ENCODE data around the gene PEDS1. TPM values are rescaled to one million over a fixed set of nuclear protein-coding genes. Genes with fewer than 3 reads are reported as not detected.

Gene PEDS1
- total RNA-seq, 2 experiments from 2014 or later: 27.9 to 31.3 TPM

- Mint-ChIP-seq H3K36me3 (ENCODE audit: low read depth) (peaks cover 43% of the 10 kb centered on the region), H3K4me1 (peaks cover 9% of the 10 kb centered on the region), H3K27ac (peak overlapping the region; percentile 57), H3K9me3 (no peaks in the 10 kb centered on the region), H3K4me3 (no peak overlapping the region), H3K27me3 (no peaks in the 10 kb centered on the region)
- CTCF ChIA-PET: interaction anchor here (0.6 to 4.5 kb wide), 8 partner anchors 9 to 55 kb away, joined by 3 to 33 read pairs (median 4); partner anchors contain the start of gene PEDS1
- POLR2A ChIA-PET: no interaction called here
- no peak for DNase-seq
Measured at GRCh38 chr20:50122763-50123162, 30.8 kb downstream of the PEDS1 start.

- no peak overlapping the region for H3K4me3 Mint-ChIP-seq
- H3K4me1 Mint-ChIP-seq: peaks cover 8% of the 10 kb centered on the region
- CTCF ChIA-PET: interaction anchor here (0.9 to 4.5 kb wide), 11 partner anchors 12 to 394 kb away, joined by 3 to 33 read pairs (median 6); partner anchors contain the start of gene PEDS1
- no peak for DNase-seq
- no peaks in the 10 kb centered on the region for H3K9me3 Mint-ChIP-seq
- H3K27ac Mint-ChIP-seq: no peak overlapping the region
- peaks cover 37% of the 10 kb centered on the region for H3K36me3 Mint-ChIP-seq (ENCODE audit: low read depth)
- POLR2A ChIA-PET: no interaction called here
- no peaks in the 10 kb centered on the region for H3K27me3 Mint-ChIP-seq
Measured at GRCh38 chr20:50121858-50122271, 31.7 kb downstream of the PEDS1 start.

- H3K9me3 Mint-ChIP-seq: no peaks in the 10 kb centered on the region
- ChIA-PET POLR2A (no interaction called here), CTCF (interaction anchor here (0.6 to 4.5 kb wide), 25 partner anchors 9 to 437 kb away, joined by 3 to 33 read pairs (median 4); partner anchors contain the start of gene PEDS1)
- peak; percentile 71 for DNase-seq
- H3K4me1 Mint-ChIP-seq: peaks cover 10% of the 10 kb centered on the region
- peaks cover 33% of the 10 kb centered on the region for H3K36me3 Mint-ChIP-seq (ENCODE audit: low read depth)
- no peak overlapping the region for H3K4me3 Mint-ChIP-seq
- H3K27me3 Mint-ChIP-seq: no peaks in the 10 kb centered on the region
- H3K27ac Mint-ChIP-seq: no peak overlapping the region
Measured at GRCh38 chr20:50120935-50121693, 32.4 kb downstream of the PEDS1 start.

GRCh38 chr20:50118203-50118602 is 35.3 kb downstream of the PEDS1 start:
- POLR2A ChIA-PET: no interaction called here

GRCh38 chr20:50116368-50116999 is 37.0 kb downstream of the PEDS1 start:
- peaks cover 48% of the 10 kb centered on the region for H3K4me1 Mint-ChIP-seq
- ChIA-PET POLR2A (interaction anchor here (0.6 to 1.0 kb wide), 2 partner anchors 51 to 56 kb away, joined by 3 read pairs; no protein-coding TSS in a partner anchor), CTCF (interaction anchor here (1.0 to 2.6 kb wide), 9 partner anchors 19 to 75 kb away, joined by 3 to 13 read pairs (median 6); partner anchors contain the start of genes CEBPB and PEDS1)
- peak overlapping the region; percentile 92 for H3K27ac Mint-ChIP-seq
- H3K27me3 Mint-ChIP-seq: no peaks in the 10 kb centered on the region
- peaks cover 11% of the 10 kb centered on the region for H3K36me3 Mint-ChIP-seq (ENCODE audit: low read depth)
- peak overlapping the region; percentile 81 for H3K4me3 Mint-ChIP-seq
- DNase-seq: no peak
- H3K9me3 Mint-ChIP-seq: no peaks in the 10 kb centered on the region

More at GRCh38 chr20:50118203-50118602, 35.3 kb downstream of the PEDS1 start:
- Mint-ChIP-seq H3K4me3 (no peak overlapping the region), H3K27me3 (no peaks in the 10 kb centered on the region), H3K9me3 (no peaks in the 10 kb centered on the region), H3K4me1 (peaks cover 35% of the 10 kb centered on the region), H3K36me3 (ENCODE audit: low read depth) (peaks cover 10% of the 10 kb centered on the region), H3K27ac (no peak overlapping the region)
- no peak for DNase-seq
- CTCF ChIA-PET: interaction anchor here (0.6 to 4.5 kb wide), 3 partner anchors 29 to 290 kb away, joined by 3 to 33 read pairs (median 3); no protein-coding TSS in a partner anchor

GRCh38 chr20:50115591-50116367 is 37.7 kb downstream of the PEDS1 start:
- ChIA-PET CTCF (interaction anchor here (0.9 to 2.6 kb wide), 10 partner anchors 19 to 137 kb away, joined by 3 to 13 read pairs (median 5); partner anchors contain the start of gene PEDS1), POLR2A (interaction anchor here (0.6 to 1.0 kb wide), 3 partner anchors 50 to 180 kb away, joined by 3 read pairs; no protein-coding TSS in a partner anchor)
- no peaks in the 10 kb centered on the region for H3K9me3 Mint-ChIP-seq
- no peaks in the 10 kb centered on the region for H3K27me3 Mint-ChIP-seq
- peaks cover 12% of the 10 kb centered on the region for H3K36me3 Mint-ChIP-seq (ENCODE audit: low read depth)
- H3K4me3 Mint-ChIP-seq: peak overlapping the region; percentile 81
- DNase-seq: peak; percentile 93
- peaks cover 52% of the 10 kb centered on the region for H3K4me1 Mint-ChIP-seq
- peak overlapping the region; percentile 92 for H3K27ac Mint-ChIP-seq

- H3K27me3 Mint-ChIP-seq: no peaks in the 10 kb centered on the region
- peak overlapping the region; percentile 92 for H3K27ac Mint-ChIP-seq
- H3K4me1 Mint-ChIP-seq: peaks cover 59% of the 10 kb centered on the region
- H3K4me3 Mint-ChIP-seq: peak overlapping the region; percentile 81
- POLR2A ChIA-PET: no interaction called here
- CTCF ChIA-PET: interaction anchor here (0.6 to 2.6 kb wide), 11 partner anchors 8 to 136 kb away, joined by 3 to 13 read pairs (median 5); partner anchors contain the start of gene PEDS1
- peaks cover 17% of the 10 kb centered on the region for H3K36me3 Mint-ChIP-seq (ENCODE audit: low read depth)
- no peak for DNase-seq
- no peaks in the 10 kb centered on the region for H3K9me3 Mint-ChIP-seq
Measured at GRCh38 chr20:50115041-50115512, 38.4 kb downstream of the PEDS1 start.

- H3K9me3 Mint-ChIP-seq: no peaks in the 10 kb centered on the region
Measured at GRCh38 chr20:50113420-50114224, 39.9 kb downstream of the PEDS1 start.

GRCh38 chr20:50112512-50113419 is 40.8 kb downstream of the PEDS1 start, which contains the start of gene UBE2V1:
Gene UBE2V1, minus strand, starts transcription at chr20:50113150. Its CDS starts 22 bp downstream, at chr20:50113128.
- H3K36me3 Mint-ChIP-seq (ENCODE audit: low read depth): peaks cover 33% of the 10 kb centered on the region
- peaks cover 79% of the 10 kb centered on the region for H3K4me1 Mint-ChIP-seq
- DNase-seq: peak; percentile 90
- H3K27me3 Mint-ChIP-seq: no peaks in the 10 kb centered on the region
- POLR2A ChIA-PET: interaction anchor here (0.5 to 1.3 kb wide), 3 partner anchors 18 to 371 kb away, joined by 3 read pairs; partner anchors contain the start of gene PEDS1
- H3K4me3 Mint-ChIP-seq: peak within 1 kb of the TSS; percentile 99
- H3K9me3 Mint-ChIP-seq: no peaks in the 10 kb centered on the region
- peak within 1 kb of the TSS; percentile 90 for H3K27ac Mint-ChIP-seq
- CTCF ChIA-PET: interaction anchor here (0.9 to 3.1 kb wide), 9 partner anchors 8 to 66 kb away, joined by 3 to 11 read pairs (median 3); partner anchors contain the start of gene PEDS1

More at GRCh38 chr20:50113420-50114224, 39.9 kb downstream of the PEDS1 start:
- peaks cover 26% of the 10 kb centered on the region for H3K36me3 Mint-ChIP-seq (ENCODE audit: low read depth)
- CTCF ChIA-PET: interaction anchor here (1.4 to 1.8 kb wide), 3 partner anchors 9 to 40 kb away, joined by 3 to 7 read pairs (median 3); partner anchors contain the start of gene PEDS1
- POLR2A ChIA-PET: interaction anchor here (0.5 to 1.3 kb wide), 2 partner anchors 19 to 40 kb away, joined by 3 read pairs; partner anchors contain the start of gene PEDS1
- H3K4me1 Mint-ChIP-seq: peaks cover 70% of the 10 kb centered on the region
- peak overlapping the region; percentile 99 for H3K4me3 Mint-ChIP-seq
- peak overlapping the region; percentile 90 for H3K27ac Mint-ChIP-seq
- no peak for DNase-seq
- H3K27me3 Mint-ChIP-seq: no peaks in the 10 kb centered on the region

- Mint-ChIP-seq H3K27me3 (no peaks in the 10 kb centered on the region), H3K9me3 (no peaks in the 10 kb centered on the region), H3K36me3 (ENCODE audit: low read depth) (peaks cover 35% of the 10 kb centered on the region), H3K4me1 (peaks cover 86% of the 10 kb centered on the region), H3K27ac (peak overlapping the region; percentile 90), H3K4me3 (peak overlapping the region; percentile 99)
- DNase-seq: no peak
- POLR2A ChIA-PET: interaction anchor here (0.7 to 1.3 kb wide), 2 partner anchors 42 to 372 kb away, joined by 3 read pairs; partner anchors contain the start of gene PEDS1
- CTCF ChIA-PET: interaction anchor here (0.9 to 3.1 kb wide), 7 partner anchors 9 to 67 kb away, joined by 3 to 11 read pairs (median 3); partner anchors contain the start of gene PEDS1
Measured at GRCh38 chr20:50111829-50112495, 41.6 kb downstream of the PEDS1 start.
